NCI-H2227 treated with DMSO at 0.1 percent for 48 hours (cell line): ENCODE data around the gene NECTIN4.
"Not testable (repeated sequence)": the region's sequence is repeated elsewhere in the genome, so short reads cannot be mapped to it uniquely, and the experiment has no call there.

Experiments used
- DNase-seq: peaks from one replicate; lab custom pipeline; 2025; lab: John Stamatoyannopoulos, UW

NECTIN4 gene

GRCh38 chr1:161082483-161082882 lies 6.9 kb downstream of the NECTIN4 start:
- no peak for DNase-seq

GRCh38 chr1:161081519-161081918 lies 7.8 kb downstream of the NECTIN4 start:
- DNase-seq: no peak

- DNase-seq: no peak
Measured at GRCh38 chr1:161080441-161081405, 8.6 kb downstream of the NECTIN4 start.

GRCh38 chr1:161079436-161080110 lies 9.8 kb downstream of the NECTIN4 start:
- no peak for DNase-seq

- no peak for DNase-seq
Measured at GRCh38 chr1:161077426-161077825, 11.9 kb downstream of the NECTIN4 start.

GRCh38 chr1:161076410-161076809 lies 12.9 kb downstream of the NECTIN4 start:
- DNase-seq: no peak

GRCh38 chr1:161074676-161075368 lies 14.5 kb downstream of the NECTIN4 start:
- no peak for DNase-seq

GRCh38 chr1:161073474-161074121 lies 15.8 kb downstream of the NECTIN4 start:
- DNase-seq: no peak

- no peak for DNase-seq
Measured at GRCh38 chr1:161072751-161073449, 16.5 kb downstream of the NECTIN4 start.

GRCh38 chr1:161071886-161072371 lies 17.4 kb downstream of the NECTIN4 start:
- no peak for DNase-seq

GRCh38 chr1:161070761-161071160 lies 18.6 kb downstream of the NECTIN4 start:
- DNase-seq: no peak

- DNase-seq: no peak
Measured at GRCh38 chr1:161069731-161070270, 19.6 kb downstream of the NECTIN4 start, which contains the start of gene ARHGAP30. TSS of gene ARHGAP30 (minus strand) at chr1:161069891. CDS start at chr1:161069624, 267 bp downstream.

- DNase-seq: no peak
Measured at GRCh38 chr1:161069241-161069640, 20.1 kb downstream of the NECTIN4 start.

GRCh38 chr1:161068306-161069234 lies 20.8 kb downstream of the NECTIN4 start:
- DNase-seq: no peak

- DNase-seq: no peak
Measured at GRCh38 chr1:161066694-161067093, 22.7 kb downstream of the NECTIN4 start.

GRCh38 chr1:161065681-161066080 lies 23.7 kb downstream of the NECTIN4 start:
- not testable (repeated sequence) for DNase-seq

GRCh38 chr1:161063936-161064335 lies 25.4 kb downstream of the NECTIN4 start:
- not testable (repeated sequence) for DNase-seq

GRCh38 chr1:161061419-161061818 lies 27.9 kb downstream of the NECTIN4 start:
- no peak for DNase-seq

GRCh38 chr1:161059293-161059692 lies 30.1 kb downstream of the NECTIN4 start:
- DNase-seq: no peak

- no peak for DNase-seq
Measured at GRCh38 chr1:161054805-161055204, 34.6 kb downstream of the NECTIN4 start.
